GM08714 (cell line): ENCODE data around the gene MKNK2.
A peak's percentile ranks its signal among the peaks of the same experiment; 100 is the strongest.

Source experiments
- H3K4me3 ChIP-seq: fragments of 200-500 bp; sonication (Bioruptor generic); 2 replicates; pipeline ENCODE4 v1.5.1; 2014; ENCODE audit warnings: mild to moderate bottlenecking, low read length, inconsistent platforms
- ZNF274 ChIP-seq: IDR thresholded peaks from 2 replicates; pipeline ENCODE4 v1.6.1; 2012; ENCODE audit warnings: mild to moderate bottlenecking, low read depth, low read length

The MKNK2 gene

DNA sequence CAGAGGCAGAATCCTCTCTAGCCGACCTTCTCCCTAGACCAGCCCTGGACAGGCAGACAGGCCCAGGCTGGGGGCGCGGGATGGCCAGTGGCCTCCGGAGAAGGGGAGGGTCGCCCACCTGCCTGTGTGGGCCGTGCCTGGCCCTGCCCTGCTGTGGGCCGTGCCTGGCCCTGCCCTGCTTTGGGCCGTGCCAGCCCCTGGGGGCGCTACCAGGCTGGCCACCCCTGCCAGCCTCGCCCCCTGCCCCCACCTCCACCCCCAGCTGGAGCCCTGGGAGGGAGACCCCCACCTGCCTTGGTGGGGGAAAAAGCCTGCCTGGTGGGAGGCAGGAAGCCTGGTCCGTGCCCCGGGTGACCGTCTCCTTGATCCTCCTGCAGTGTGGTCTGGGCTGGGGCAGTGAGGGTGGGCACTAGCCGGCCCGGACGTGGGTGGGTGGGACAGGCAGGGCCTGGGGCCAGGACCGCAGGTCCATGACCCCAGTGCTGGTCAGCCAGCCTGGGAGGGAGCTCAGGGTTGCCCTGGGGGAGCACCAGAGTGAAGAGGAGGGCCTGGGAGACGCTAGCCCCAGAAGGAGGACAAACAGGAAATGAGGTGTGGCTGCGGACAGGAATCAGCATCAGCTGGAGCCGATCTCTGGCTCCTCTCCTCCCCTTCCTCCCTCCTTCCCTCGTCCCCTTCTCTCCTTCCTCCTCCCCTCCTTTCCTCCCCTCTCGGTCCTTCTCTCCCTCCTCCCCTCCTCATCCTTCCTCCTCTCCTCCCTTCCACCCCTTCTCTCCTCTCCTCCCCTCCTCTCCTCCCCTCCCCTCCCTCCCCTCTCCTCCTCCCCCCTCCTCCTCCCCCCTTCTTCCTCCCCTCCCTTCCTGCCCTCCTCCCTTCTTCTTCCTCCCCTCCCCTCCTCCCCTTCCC lies 5.1 kb upstream of the MKNK2 start:
- H3K4me3 ChIP-seq: no peak overlapping the region; the same call in 1 of the 2 replicates

DNA sequence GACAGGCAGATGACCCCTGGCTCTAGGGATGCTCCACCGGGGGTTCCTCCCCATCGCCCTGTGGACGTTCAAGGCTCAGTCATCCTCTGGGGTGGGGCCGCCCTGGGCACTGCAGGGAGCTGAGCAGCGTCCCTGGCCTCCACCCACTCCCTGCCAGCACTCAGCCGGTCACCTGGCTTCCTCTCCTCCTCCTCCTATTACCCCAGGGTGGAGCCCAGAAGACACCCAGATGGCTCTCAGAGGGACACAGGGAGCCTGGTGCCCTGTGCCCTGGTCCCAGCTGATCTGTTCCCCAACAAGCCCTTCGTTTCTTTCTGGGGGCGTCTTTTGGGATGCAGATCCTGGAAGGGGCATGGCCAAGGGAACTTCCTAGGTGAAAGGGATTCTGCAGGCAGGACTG lies 3.7 kb upstream of the MKNK2 start:
- TF ChIP-seq ZNF274: no peak
- no peak overlapping the region for H3K4me3 ChIP-seq

More for the DNA sequence above, 5.1 kb upstream of the MKNK2 start:
- no peak for TF ChIP-seq ZNF274

GRCh38 chr19:2053601-2054389 lies 2.8 kb upstream of the MKNK2 start:
- no peak for TF ChIP-seq ZNF274
- no peak overlapping the region for H3K4me3 ChIP-seq

DNA sequence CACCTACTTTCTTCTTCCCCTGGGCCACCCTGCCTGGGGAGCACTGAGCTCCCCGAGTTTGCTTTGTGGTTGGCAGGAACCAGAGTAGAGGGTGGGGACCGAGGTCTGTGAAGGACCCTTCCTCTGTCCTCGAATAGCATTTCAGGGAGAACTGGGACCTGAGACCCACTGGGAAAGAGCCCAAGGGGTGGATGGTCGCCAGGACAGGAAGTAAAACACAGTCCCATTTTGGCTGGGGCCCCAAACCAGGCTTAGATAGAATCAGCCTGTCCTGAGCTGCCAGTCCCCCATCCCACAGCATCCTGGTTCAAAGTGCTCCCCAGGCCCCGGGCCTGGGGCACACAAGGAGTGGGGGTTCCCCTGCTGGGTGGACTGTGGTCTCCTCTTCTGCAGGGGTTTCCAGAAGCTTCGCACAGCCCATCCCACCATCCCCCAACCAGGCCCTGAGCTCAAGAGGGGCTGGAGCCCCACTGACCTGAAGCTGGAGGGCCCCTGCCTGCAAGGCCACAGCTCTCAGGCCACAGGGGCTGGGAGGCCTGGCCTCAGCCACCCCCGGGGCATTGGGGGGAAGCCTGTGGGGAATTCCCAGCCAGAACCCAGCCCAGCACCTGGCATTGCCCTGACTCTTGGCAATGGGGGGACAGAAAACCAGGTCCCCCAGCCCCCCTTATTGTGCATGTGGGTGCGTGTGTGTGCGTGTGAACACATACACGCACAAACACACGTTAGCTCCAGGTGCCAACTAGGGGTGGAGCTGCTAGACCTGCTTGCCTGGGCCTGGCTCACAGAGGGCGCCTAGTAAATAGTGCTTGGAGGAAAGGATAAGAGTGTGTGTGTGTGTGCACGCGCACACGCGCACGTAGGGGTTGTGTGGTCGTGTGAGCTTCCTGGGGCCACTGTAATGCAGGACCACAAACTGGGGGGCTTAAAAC lies 995 bp upstream of the MKNK2 start:
- no peak for TF ChIP-seq ZNF274
- H3K4me3 ChIP-seq: peak overlapping the region; percentile 32; the same call in 1 of the 2 replicates

- peak overlapping the region; percentile 82 for H3K4me3 ChIP-seq
- no peak for TF ChIP-seq ZNF274
Observed at GRCh38 chr19:2050349-2050990, 574 bp downstream of the MKNK2 start.

- TF ChIP-seq ZNF274: no peak
Observed at GRCh38 chr19:2049741-2050348, 1.2 kb downstream of the MKNK2 start.

DNA sequence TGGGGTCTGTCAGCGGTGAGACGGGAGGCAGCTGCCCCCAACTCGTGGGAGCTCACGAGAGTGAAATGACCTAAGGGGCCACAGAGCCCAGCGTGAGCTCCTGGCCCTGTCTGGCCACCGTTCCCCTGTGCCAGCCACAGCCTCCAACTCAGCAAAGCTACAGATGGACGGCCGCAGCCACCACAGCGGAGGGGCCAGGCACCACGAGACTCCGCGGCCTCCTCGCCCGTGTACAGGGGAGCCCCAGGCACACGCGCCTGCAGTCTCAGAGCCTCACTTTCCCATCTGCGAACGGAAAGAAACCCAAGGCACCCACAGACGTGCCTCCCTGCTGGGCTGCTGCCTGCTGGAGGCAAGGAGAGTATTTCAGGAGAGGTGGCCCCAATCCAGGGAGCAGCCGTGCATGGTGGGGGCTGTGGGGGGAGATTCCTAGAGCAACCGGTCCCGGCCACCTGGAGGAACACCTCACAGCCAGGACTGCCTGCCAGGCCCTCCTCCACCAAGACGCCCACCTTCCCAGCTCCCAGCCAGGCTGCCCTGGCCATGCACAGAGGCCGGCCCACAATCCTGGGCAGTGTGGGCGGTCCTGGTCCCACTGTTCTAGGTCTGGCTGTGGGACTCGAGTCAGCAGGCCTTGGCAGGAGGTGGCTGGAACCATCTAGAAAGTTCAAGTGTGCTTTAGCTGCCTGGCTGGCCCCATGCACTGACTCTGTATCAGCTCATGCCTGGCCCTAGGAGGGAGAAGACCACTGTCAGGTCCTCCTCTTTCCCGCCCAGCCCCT lies 1.9 kb downstream of the MKNK2 start:
- TF ChIP-seq ZNF274: no peak
- H3K4me3 ChIP-seq: peak overlapping the region; percentile 82

More at GRCh38 chr19:2049741-2050348, 1.2 kb downstream of the MKNK2 start:
- H3K4me3 ChIP-seq: peak overlapping the region; percentile 82

DNA sequence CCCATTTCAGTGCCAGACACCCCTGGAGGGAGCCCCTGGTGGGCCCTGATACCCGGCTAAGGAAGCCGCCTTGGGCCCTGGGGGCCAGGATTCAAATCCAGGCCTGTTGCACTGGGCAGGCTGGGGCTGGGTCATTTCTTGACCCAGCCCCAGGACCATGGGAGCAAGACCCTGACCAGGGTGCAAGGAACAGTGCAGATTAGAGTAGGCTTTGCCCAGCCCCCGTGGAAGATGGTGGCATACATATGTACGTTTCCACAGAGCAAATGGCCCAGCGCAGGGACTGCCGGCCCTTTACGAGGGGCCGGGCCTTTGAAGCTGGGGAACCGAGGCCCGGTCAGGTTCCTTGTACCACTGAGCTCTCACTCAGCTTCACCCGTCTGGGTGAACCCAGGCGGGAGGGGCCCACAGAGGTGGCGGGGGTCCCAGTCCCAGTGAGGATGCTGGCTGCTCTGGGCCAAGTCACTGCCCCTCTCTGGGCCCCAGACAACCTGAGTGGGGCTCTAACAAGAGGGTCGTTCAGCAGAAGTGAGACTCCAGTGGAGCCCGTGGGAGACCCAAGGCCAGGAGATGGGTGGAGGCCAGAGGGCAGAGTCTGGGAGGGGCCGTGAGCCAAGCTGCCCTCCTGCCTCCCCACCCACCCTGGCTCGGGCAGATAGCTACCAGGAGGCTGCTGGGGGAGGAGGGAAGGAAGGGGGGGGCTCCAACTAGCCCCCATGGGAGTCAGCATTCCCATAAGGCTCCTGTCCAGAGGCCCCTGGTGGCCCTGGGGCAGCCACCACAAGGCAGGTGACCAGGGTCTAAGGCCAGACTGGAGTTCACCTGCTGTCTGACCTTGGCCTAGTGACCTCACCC lies 2.7 kb downstream of the MKNK2 start:
- peak overlapping the region; percentile 82; the same call in 1 of the 2 replicates for H3K4me3 ChIP-seq
- no peak for TF ChIP-seq ZNF274

- no peak overlapping the region for H3K4me3 ChIP-seq
- TF ChIP-seq ZNF274: no peak
Observed at GRCh38 chr19:2047449-2048103, 3.5 kb downstream of the MKNK2 start.

GRCh38 chr19:2047076-2047448 lies 4.0 kb downstream of the MKNK2 start:
- no peak overlapping the region for H3K4me3 ChIP-seq
- TF ChIP-seq ZNF274: no peak
